Right atrium auricular region (tissue), 2 donors: ENCODE measurements around the gene NAA60. TPM values are rescaled to one million over a fixed set of nuclear protein-coding genes. Genes with fewer than 3 reads are reported as not detected.
A peak's percentile ranks its signal among the peaks of the same experiment; 100 is the strongest.

Source experiments
- DNase-seq: peaks from one replicate; pipeline ENCODE4 v3.0.0-alpha.2; 2019; ENCODE audit warnings: low spot score
- H3K27ac ChIP-seq, 2 donors: fragments of 200-600 bp; sonication (generic); 1 replicate in 1 of 2; 2 replicates in 1 of 2; pipeline ENCODE4 v1.5.1; 2016 to 2019
- H3K27me3 ChIP-seq, 2 donors: fragments of 200-600 bp; sonication (generic); one replicate each; pipeline versions ENCODE4 v1.5.1 to v1.6.0; 2017 to 2019
- H3K36me3 ChIP-seq: fragments of 200-600 bp; sonication (generic); one replicate; pipeline ENCODE4 v1.5.1; 2016
- H3K4me1 ChIP-seq, 2 donors: fragments of 200-600 bp; sonication (generic); one replicate each; pipeline versions ENCODE4 v1.5.1 to v1.6.0; 2017 to 2019
- H3K4me3 ChIP-seq, 2 donors: fragments of 200-600 bp; sonication (generic); 1 replicate in 1 of 2; 2 replicates in 1 of 2; pipeline ENCODE4 v1.5.1; 2017 to 2019; ENCODE audit warnings: mild to moderate bottlenecking in 1 of 2, moderate library complexity in 1 of 2
- H3K9me3 ChIP-seq, 2 donors: fragments of 200-600 bp; sonication (generic); one replicate each; pipeline ENCODE4 v1.5.1; 2019
- total RNA-seq, 2 donors: library from RNA; depleted of rRNA; stranded (reverse); fragments of >200 nt; gene quantifications; one replicate each; pipeline ENCODE4 v1.1.0, GENCODE V29; 2016
- TF ChIP-seq, protein P1 (sequence below), 2 donors: fragments of 200-600 bp; sonication (generic); IDR thresholded peaks; one replicate each; pipeline ENCODE4 v1.5.1; 2019; ENCODE audit warnings: antibody characterized with exemption in 2 of 2

The NAA60 gene
- total RNA-seq, 2 donors from 2014 or later: 28.1 to 29.1 TPM

GRCh38 chr16:3501783-3502400 lies 58.4 kb downstream of the NAA60 start:
- H3K27me3 ChIP-seq: no peaks in the 10 kb centered on the region
- DNase-seq: no peak
- peaks cover 0 to 16% of the 10 kb centered on the region in 2 donors for H3K4me1 ChIP-seq
- no peaks in the 10 kb centered on the region for H3K9me3 ChIP-seq
- peak overlapping the region; percentile 52 to 80 for H3K4me3 ChIP-seq
- peaks cover 18% of the 10 kb centered on the region for H3K36me3 ChIP-seq
- H3K27ac ChIP-seq: peak overlapping the region in 1 of 2 donors; percentile 78
- TF ChIP-seq, protein P1, sequence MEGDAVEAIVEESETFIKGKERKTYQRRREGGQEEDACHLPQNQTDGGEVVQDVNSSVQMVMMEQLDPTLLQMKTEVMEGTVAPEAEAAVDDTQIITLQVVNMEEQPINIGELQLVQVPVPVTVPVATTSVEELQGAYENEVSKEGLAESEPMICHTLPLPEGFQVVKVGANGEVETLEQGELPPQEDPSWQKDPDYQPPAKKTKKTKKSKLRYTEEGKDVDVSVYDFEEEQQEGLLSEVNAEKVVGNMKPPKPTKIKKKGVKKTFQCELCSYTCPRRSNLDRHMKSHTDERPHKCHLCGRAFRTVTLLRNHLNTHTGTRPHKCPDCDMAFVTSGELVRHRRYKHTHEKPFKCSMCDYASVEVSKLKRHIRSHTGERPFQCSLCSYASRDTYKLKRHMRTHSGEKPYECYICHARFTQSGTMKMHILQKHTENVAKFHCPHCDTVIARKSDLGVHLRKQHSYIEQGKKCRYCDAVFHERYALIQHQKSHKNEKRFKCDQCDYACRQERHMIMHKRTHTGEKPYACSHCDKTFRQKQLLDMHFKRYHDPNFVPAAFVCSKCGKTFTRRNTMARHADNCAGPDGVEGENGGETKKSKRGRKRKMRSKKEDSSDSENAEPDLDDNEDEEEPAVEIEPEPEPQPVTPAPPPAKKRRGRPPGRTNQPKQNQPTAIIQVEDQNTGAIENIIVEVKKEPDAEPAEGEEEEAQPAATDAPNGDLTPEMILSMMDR (IDR thresholded peaks at IDR 0.05): no peak

GRCh38 chr16:3503523-3503922 lies 60.0 kb downstream of the NAA60 start:
- Histone ChIP-seq H3K27me3 (no peaks in the 10 kb centered on the region), H3K36me3 (peaks cover 32% of the 10 kb centered on the region), H3K4me3 (no peak overlapping the region), H3K4me1 (peaks cover 0 to 16% of the 10 kb centered on the region in 2 donors), H3K9me3 (no peaks in the 10 kb centered on the region), H3K27ac (no peak overlapping the region)
- TF ChIP-seq, protein P1 (IDR thresholded peaks at IDR 0.05): no peak
- no peak for DNase-seq

DNA sequence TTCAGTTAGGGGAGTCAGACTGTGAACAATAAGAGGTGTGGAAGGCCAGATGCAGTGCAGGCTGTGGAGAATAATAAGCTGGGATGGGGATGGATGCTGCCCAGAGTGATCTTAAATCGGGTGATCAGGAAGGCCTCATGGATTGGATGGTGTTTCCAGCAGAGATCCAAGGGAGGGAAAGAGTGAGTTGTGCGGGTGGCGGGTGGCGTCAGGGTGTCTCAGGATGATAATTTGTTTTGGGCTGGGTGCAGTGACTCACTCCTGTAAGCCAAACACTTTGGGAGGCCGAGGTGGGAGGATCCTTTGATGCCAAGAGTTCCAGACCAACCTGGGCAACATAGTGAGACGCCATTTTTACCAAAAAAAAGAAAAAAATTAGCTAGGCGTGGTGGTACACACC lies 65.3 kb downstream of the NAA60 start:
- DNase-seq: no peak
- Histone ChIP-seq H3K27me3 (no peaks in the 10 kb centered on the region), H3K4me3 (no peak overlapping the region), H3K4me1 (no peaks in the 10 kb centered on the region), H3K27ac (no peak overlapping the region), H3K9me3 (no peaks in the 10 kb centered on the region), H3K36me3 (peaks cover 65% of the 10 kb centered on the region)
- TF ChIP-seq, protein P1 (IDR thresholded peaks at IDR 0.05): no peak

GRCh38 chr16:3509470-3509928 lies 66.0 kb downstream of the NAA60 start:
- H3K4me3 ChIP-seq: no peak overlapping the region
- no peaks in the 10 kb centered on the region for H3K4me1 ChIP-seq
- DNase-seq: no peak
- peaks cover 73% of the 10 kb centered on the region for H3K36me3 ChIP-seq
- H3K27me3 ChIP-seq: no peaks in the 10 kb centered on the region
- TF ChIP-seq, protein P1 (IDR thresholded peaks at IDR 0.05): no peak
- no peaks in the 10 kb centered on the region for H3K9me3 ChIP-seq
- H3K27ac ChIP-seq: no peak overlapping the region

- Histone ChIP-seq H3K4me1 (no peaks in the 10 kb centered on the region), H3K4me3 (no peak overlapping the region), H3K9me3 (no peaks in the 10 kb centered on the region), H3K27ac (no peak overlapping the region), H3K36me3 (peaks cover 75% of the 10 kb centered on the region), H3K27me3 (no peaks in the 10 kb centered on the region)
- DNase-seq: no peak
- TF ChIP-seq, protein P1 (IDR thresholded peaks at IDR 0.05): no peak
Measured at GRCh38 chr16:3510416-3510815, 66.9 kb downstream of the NAA60 start.
